Measurements from ENCODE around the gene RHOC.

Gene RHOC

GRCh38 chr1:112685913-112686312 is 21.0 kb downstream of the RHOC start:
- H3K4me3 ChIP-seq (ENCODE audit: low read depth, low read length): no peak overlapping the region
- no peak overlapping the region for H3K27ac ChIP-seq (ENCODE audit: extremely low read depth, low read depth, low read length)
- peaks cover 6 to 46% of the 10 kb centered on the region in 2 experiments; a peak in 2 of 3 replicates for H3K36me3 ChIP-seq (ENCODE audit: control insufficient read depth in 2 of 2, insufficient read depth in 1 of 2, low read length in 2 of 2)
- ChIA-PET CTCF (interaction anchor here (0.9 to 1.1 kb wide), 2 partner anchors 22 to 30 kb away, joined by 3 to 5 read pairs; no protein-coding TSS in a partner anchor), POLR2A (interaction anchor here (0.8 kb wide), 1 partner anchor 16 kb away, joined by 3 read pairs; no protein-coding TSS in a partner anchor)
- no peaks in the 10 kb centered on the region for H3K4me1 ChIP-seq (ENCODE audit: control insufficient read depth, insufficient read depth, low read length)
- no peak for TF ChIP-seq ZNF175 (tag by site-specific recombination; IDR thresholded peaks at IDR 0.05)
- TF ChIP-seq ZNF157 (tag by site-specific recombination; IDR thresholded peaks at IDR 0.05): peak; percentile 89
- H3K9me3 ChIP-seq (ENCODE audit: control insufficient read depth, insufficient read depth, low read depth, low read length): no peaks in the 10 kb centered on the region

DNA sequence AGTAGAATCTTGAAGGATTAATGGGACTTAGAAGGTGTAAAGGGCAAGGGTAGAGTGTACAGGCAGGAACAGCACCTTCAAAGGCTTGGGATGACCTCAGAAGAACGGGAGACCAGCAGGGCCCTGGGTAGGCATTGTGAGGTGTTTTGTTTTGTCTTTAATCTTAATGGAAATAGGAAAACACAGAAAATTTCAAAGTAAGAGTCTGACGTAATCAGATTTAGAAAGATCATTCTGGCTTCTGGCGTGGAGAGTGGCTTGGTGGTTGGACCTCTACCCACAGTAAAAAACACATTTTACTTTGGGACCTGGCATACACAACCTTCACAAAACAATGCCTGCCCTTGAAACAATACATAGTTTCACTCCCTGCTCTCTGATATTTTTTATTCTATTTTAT is 28.3 kb downstream of the RHOC start:
- Histone ChIP-seq H3K9me3 (ENCODE audit: control insufficient read depth, insufficient read depth, low read depth, low read length) (no peaks in the 10 kb centered on the region), H3K4me1 (ENCODE audit: control insufficient read depth, insufficient read depth, low read length) (peaks cover 5% of the 10 kb centered on the region; the same call in 1 of the 2 replicates), H3K36me3 (ENCODE audit: control insufficient read depth in 2 of 2, insufficient read depth in 1 of 2, low read length in 2 of 2) (peaks cover 0 to 32% of the 10 kb centered on the region in 2 experiments; a peak in 1 of 3 replicates), H3K4me3 (ENCODE audit: low read depth, low read length) (no peak overlapping the region), H3K27ac (ENCODE audit: extremely low read depth, low read depth, low read length) (no peak overlapping the region)
- ChIA-PET CTCF (no interaction called here), POLR2A (no interaction called here)
- peak; percentile 31; the same call in 1 of the 2 replicates for TF ChIP-seq MYNN (tag by site-specific recombination; IDR thresholded peaks at IDR 0.05; ENCODE audit: borderline replicate concordance)
- no peak for TF ChIP-seq CTCF (tag by site-specific recombination; IDR thresholded peaks at IDR 0.05)
- TF ChIP-seq PRDM1 (tag by site-specific recombination; IDR thresholded peaks at IDR 0.05): 0 out of 2 replicates have a peak, but pooled peaks have one; percentile 13
- no peak for TF ChIP-seq ZNF114 (tag by site-specific recombination; IDR thresholded peaks at IDR 0.05)
- no peak for TF ChIP-seq ZNF311 (tag by site-specific recombination; IDR thresholded peaks at IDR 0.05; ENCODE audit: borderline replicate concordance)

DNA sequence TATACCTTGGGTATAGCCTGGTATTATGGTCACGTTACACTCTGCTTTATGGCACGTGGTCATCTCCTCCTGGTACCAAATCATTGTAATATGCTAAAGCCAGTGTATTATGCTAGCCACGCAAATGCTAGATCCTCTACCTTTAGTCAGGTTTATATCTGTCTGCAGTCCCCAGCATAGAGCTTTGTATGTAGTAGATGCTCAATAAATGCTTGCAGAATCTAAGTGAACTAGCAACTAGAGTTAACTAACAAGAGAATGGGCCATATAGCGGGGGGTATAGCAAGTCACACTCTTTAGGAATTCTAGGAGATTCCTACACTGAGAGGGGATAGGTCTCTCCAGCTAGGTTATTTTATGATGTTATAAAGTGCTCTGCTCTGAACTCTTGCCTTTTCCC is 29.4 kb downstream of the RHOC start:
- Histone ChIP-seq H3K36me3 (ENCODE audit: control insufficient read depth in 2 of 2, insufficient read depth in 1 of 2, low read length in 2 of 2) (peaks cover 0 to 27% of the 10 kb centered on the region in 2 experiments; a peak in 1 of 3 replicates), H3K27ac (ENCODE audit: extremely low read depth, low read depth, low read length) (no peak overlapping the region), H3K4me3 (ENCODE audit: low read depth, low read length) (no peak overlapping the region), H3K9me3 (ENCODE audit: control insufficient read depth, insufficient read depth, low read depth, low read length) (no peaks in the 10 kb centered on the region), H3K4me1 (ENCODE audit: control insufficient read depth, insufficient read depth, low read length) (peaks cover 5% of the 10 kb centered on the region; the same call in 1 of the 2 replicates)
- ChIA-PET CTCF (no interaction called here), POLR2A (interaction anchor here (6.0 kb wide), 1 partner anchor 23 kb away, joined by 91 read pairs; no protein-coding TSS in a partner anchor)
- TF ChIP-seq ZNF664 (tag by site-specific recombination; IDR thresholded peaks at IDR 0.05) (peak; percentile 91), CTCF (tag by site-specific recombination; IDR thresholded peaks at IDR 0.05) (no peak)

- ChIA-PET CTCF (interaction anchor here (1.5 kb wide), 1 partner anchor 11 kb away, joined by 4 read pairs; no protein-coding TSS in a partner anchor), POLR2A (interaction anchor here (6.0 kb wide), 1 partner anchor 24 kb away, joined by 91 read pairs; no protein-coding TSS in a partner anchor)
- H3K4me1 ChIP-seq (ENCODE audit: control insufficient read depth, insufficient read depth, low read length): peaks cover 5% of the 10 kb centered on the region; the same call in 1 of the 2 replicates
- no peak for TF ChIP-seq ZNF514 (tag by site-specific recombination; IDR thresholded peaks at IDR 0.05)
- TF ChIP-seq ZNF211 (tag by site-specific recombination; IDR thresholded peaks at IDR 0.05; ENCODE audit: low read depth): no peak
- TF ChIP-seq ZNF544 (tag by site-specific recombination; IDR thresholded peaks at IDR 0.05): no peak
- TF ChIP-seq ZNF221 (tag by site-specific recombination; IDR thresholded peaks at IDR 0.05; ENCODE audit: borderline replicate concordance): no peak
- H3K9me3 ChIP-seq (ENCODE audit: control insufficient read depth, insufficient read depth, low read depth, low read length): no peaks in the 10 kb centered on the region
- H3K36me3 ChIP-seq (ENCODE audit: control insufficient read depth in 2 of 2, insufficient read depth in 1 of 2, low read length in 2 of 2): peaks cover 0 to 27% of the 10 kb centered on the region in 2 experiments; a peak in 1 of 3 replicates
- H3K27ac ChIP-seq (ENCODE audit: extremely low read depth, low read depth, low read length): no peak overlapping the region
- no peak overlapping the region for H3K4me3 ChIP-seq (ENCODE audit: low read depth, low read length)
These were observed 30.4 kb downstream of the RHOC start for GRCh38 chr1:112676543-112676942.

Measured in HEK293 (cell line).